HTERT RPE-1 (cell line): ENCODE measurements around the gene TMEM45B.

Experiments used
- in situ Hi-C: fragments of 300-500 bp; cut with MboI; formaldehyde crosslinking; loops from 4 replicates; pipeline ENCODE4 v1.14.3; 2020; ENCODE audit warnings: low sequenced_read_pairs

The TMEM45B gene

GRCh38 chr11:129896062-129896461, 80.4 kb downstream of the TMEM45B start:
- in situ Hi-C loops = no loop called here

- in situ Hi-C loops = no loop called here
Observed at GRCh38 chr11:129905402-129905801, 89.8 kb downstream of the TMEM45B start.
